AG10803 (cell line): ENCODE results near the gene GAL3ST2.

Source experiments
- DNase-seq: peaks from one replicate; pipeline ENCODE4 v3.0.0; 2010; ENCODE audit warnings: low read depth
- H3K4me3 ChIP-seq: 2 replicates; pipeline ENCODE4 v1.5.1; 2011; ENCODE audit warnings: mild to moderate bottlenecking, low read length, control low read depth
- CTCF ChIP-seq: conservative IDR thresholded peaks from 2 replicates; pipeline ENCODE4 v1.5.1; 2011; ENCODE audit warnings: mild to moderate bottlenecking, low read length, control low read depth, inconsistent platforms

Gene GAL3ST2

GRCh38 chr2:241851325-241852115, 74.9 kb downstream of the GAL3ST2 start:
- no peak overlapping the region for H3K4me3 ChIP-seq
- DNase-seq = no peak
- TF ChIP-seq CTCF = no peak

GRCh38 chr2:241852116-241852980, 75.7 kb downstream of the GAL3ST2 start:
- DNase-seq = no peak
- TF ChIP-seq CTCF = no peak
- no peak overlapping the region for H3K4me3 ChIP-seq

- H3K4me3 ChIP-seq = no peak overlapping the region
- no peak for TF ChIP-seq CTCF
- no peak for DNase-seq
Observed at GRCh38 chr2:241852981-241853631, 76.5 kb downstream of the GAL3ST2 start.
